GM18517 (cell line): ENCODE results near the gene MRRF.

Experiments used
- ATAC-seq: cut with Tn5 transposase; IDR thresholded peaks from one replicate; pipeline ENCODE4 v1.9.1; 2021; ENCODE audit warnings: mild to moderate bottlenecking, moderate library complexity; ENCODE audit not compliant: unreplicated experiment

MRRF gene

GRCh38 chr9:122264360-122265148 lies at the start of gene MRRF, which contains the start of gene RBM18:
TSS of gene MRRF (plus strand) at chr9:122264882. CDS start at chr9:122270892, 6,010 bp downstream.
TSS of gene RBM18 (minus strand) at chr9:122264840. CDS start at chr9:122261492, 3,348 bp downstream.
- ATAC-seq, result peak; percentile 82

- no peak for ATAC-seq
Measured at GRCh38 chr9:122215663-122216062, 49.0 kb upstream of the MRRF start.

- no peak for ATAC-seq
Measured at GRCh38 chr9:122216138-122216797, 48.4 kb upstream of the MRRF start.

GRCh38 chr9:122216798-122217418 lies 47.8 kb upstream of the MRRF start:
- no peak for ATAC-seq

GRCh38 chr9:122217640-122218039 lies 47.0 kb upstream of the MRRF start:
- ATAC-seq, result no peak

GRCh38 chr9:122218071-122218934 lies 46.4 kb upstream of the MRRF start:
- no peak for ATAC-seq

- no peak for ATAC-seq
Measured at GRCh38 chr9:122218935-122219855, 45.5 kb upstream of the MRRF start.

- ATAC-seq, result no peak
Measured at GRCh38 chr9:122219856-122220672, 44.6 kb upstream of the MRRF start.

- ATAC-seq, result no peak
Measured at GRCh38 chr9:122220673-122221182, 44.0 kb upstream of the MRRF start.

- ATAC-seq, result no peak
Measured at GRCh38 chr9:122221183-122221811, 43.4 kb upstream of the MRRF start.

GRCh38 chr9:122222791-122223190 lies 41.9 kb upstream of the MRRF start:
- ATAC-seq, result no peak

GRCh38 chr9:122223435-122223834 lies 41.2 kb upstream of the MRRF start:
- no peak for ATAC-seq

- ATAC-seq, result no peak
Measured at GRCh38 chr9:122225312-122226141, 39.2 kb upstream of the MRRF start.

GRCh38 chr9:122226142-122226757 lies 38.4 kb upstream of the MRRF start:
- no peak for ATAC-seq

GRCh38 chr9:122226758-122227574 lies 37.7 kb upstream of the MRRF start:
- ATAC-seq, result no peak

- ATAC-seq, result no peak
Measured at GRCh38 chr9:122227575-122227900, 37.1 kb upstream of the MRRF start.
